ENCODE results near the gene KCNMA1.

GRCh38 chr10:77185696-77186095 lies 451.9 kb downstream of the KCNMA1 start:
- no peak for TF ChIP-seq CTCF (IDR thresholded peaks at IDR 0.05)
- TF ChIP-seq POLR2AphosphoS5 (IDR thresholded peaks at IDR 0.05), result no peak
- no peak for TF ChIP-seq POLR2A (IDR thresholded peaks at IDR 0.05)
- no peak for TF ChIP-seq EP300 (IDR thresholded peaks at IDR 0.05; ENCODE audit: low read depth)
